ENCODE results near the gene SYNPR. TPM values are rescaled to one million over a fixed set of nuclear protein-coding genes. Genes with fewer than 3 reads are reported as not detected.

SYNPR gene
- total RNA-seq: 1 to 10 TPM in 1 of 4 donors, not detected in 3; 1.7 TPM

GRCh38 chr3:63278171-63279004 is at the start of gene SYNPR:
SYNPR (plus strand) TSS chr3:63278308.
- Histone ChIP-seq H3K4me1 (no peaks in the 10 kb centered on the region), H3K4me3 (no peak within 1 kb of the TSS), H3K27me3 (peaks cover 0 to 15% of the 10 kb centered on the region in 2 donors), H3K27ac (no peak within 1 kb of the TSS), H3K9me3 (no peaks in the 10 kb centered on the region), H3K36me3 (no peaks in the 10 kb centered on the region)
- DNase-seq: no peak
- TF ChIP-seq CTCF (IDR thresholded peaks at IDR 0.05) (no peak), POLR2A (IDR thresholded peaks at IDR 0.05) (no peak)
- intact Hi-C loops (cut with DNase I; ENCODE audit: low total_unique reads): no loop called here

GRCh38 chr3:63228677-63229076 is 49.4 kb upstream of the SYNPR start:
- Histone ChIP-seq H3K4me3 (no peak overlapping the region), H3K9me3 (no peaks in the 10 kb centered on the region), H3K36me3 (no peaks in the 10 kb centered on the region), H3K27ac (no peak overlapping the region), H3K4me1 (no peaks in the 10 kb centered on the region), H3K27me3 (no peaks in the 10 kb centered on the region)
- intact Hi-C loops (cut with DNase I; ENCODE audit: low total_unique reads): no loop called here
- TF ChIP-seq CTCF (IDR thresholded peaks at IDR 0.05): peak; percentile 15 to 24 (median 19)
- TF ChIP-seq POLR2A (IDR thresholded peaks at IDR 0.05): no peak
- DNase-seq: no peak

GRCh38 chr3:63230146-63230545 is 48.0 kb upstream of the SYNPR start:
- intact Hi-C loops (cut with DNase I; ENCODE audit: low total_unique reads): no loop called here
- no peak for TF ChIP-seq POLR2A (IDR thresholded peaks at IDR 0.05)
- TF ChIP-seq CTCF (IDR thresholded peaks at IDR 0.05): no peak

GRCh38 chr3:63231643-63232042 is 46.5 kb upstream of the SYNPR start:
- no peaks in the 10 kb centered on the region for H3K36me3 ChIP-seq
- intact Hi-C loops (cut with DNase I; ENCODE audit: low total_unique reads): no loop called here
- H3K27ac ChIP-seq: no peak overlapping the region
- no peak overlapping the region for H3K4me3 ChIP-seq
- no peaks in the 10 kb centered on the region for H3K27me3 ChIP-seq
- TF ChIP-seq POLR2A (IDR thresholded peaks at IDR 0.05) (no peak), CTCF (IDR thresholded peaks at IDR 0.05) (no peak)
- H3K4me1 ChIP-seq: no peaks in the 10 kb centered on the region
- no peak for DNase-seq
- no peaks in the 10 kb centered on the region for H3K9me3 ChIP-seq

More at GRCh38 chr3:63230146-63230545, 48.0 kb upstream of the SYNPR start:
- Histone ChIP-seq H3K36me3 (no peaks in the 10 kb centered on the region), H3K9me3 (no peaks in the 10 kb centered on the region), H3K4me3 (no peak overlapping the region), H3K27ac (no peak overlapping the region), H3K27me3 (no peaks in the 10 kb centered on the region), H3K4me1 (no peaks in the 10 kb centered on the region)
- DNase-seq: no peak

GRCh38 chr3:63232764-63233396 is 45.2 kb upstream of the SYNPR start:
- Histone ChIP-seq H3K27me3 (no peaks in the 10 kb centered on the region), H3K4me3 (no peak overlapping the region), H3K4me1 (no peaks in the 10 kb centered on the region), H3K27ac (no peak overlapping the region), H3K9me3 (no peaks in the 10 kb centered on the region), H3K36me3 (no peaks in the 10 kb centered on the region)
- no peak for TF ChIP-seq POLR2A (IDR thresholded peaks at IDR 0.05)
- TF ChIP-seq CTCF (IDR thresholded peaks at IDR 0.05): no peak
- DNase-seq: no peak
- intact Hi-C loops (cut with DNase I; ENCODE audit: low total_unique reads): no loop called here
